ENCODE data around the gene TMEM135.
"Not testable (repeated sequence)": the region's sequence is repeated elsewhere in the genome, so short reads cannot be mapped to it uniquely, and the experiment has no call there.

TMEM135 gene

GRCh38 chr11:87020764-87021365 is 16.9 kb upstream of the TMEM135 start:
- no peak for DNase-seq

GRCh38 chr11:87022254-87022653 is 15.5 kb upstream of the TMEM135 start:
- no peak for DNase-seq

- DNase-seq, result no peak
These were observed 15.0 kb upstream of the TMEM135 start for GRCh38 chr11:87022738-87023137.

- not testable (repeated sequence) for DNase-seq
These were observed 11.3 kb upstream of the TMEM135 start for GRCh38 chr11:87026415-87026814.

- peak in 1 of 2 donors; percentile 24 for DNase-seq
These were observed 7.2 kb upstream of the TMEM135 start for GRCh38 chr11:87030458-87031054.

GRCh38 chr11:87031433-87032170 is 6.1 kb upstream of the TMEM135 start:
- no peak for DNase-seq

GRCh38 chr11:87033561-87033960 is 4.2 kb upstream of the TMEM135 start:
- no peak for DNase-seq

GRCh38 chr11:87035976-87036583 is 1.7 kb upstream of the TMEM135 start:
- DNase-seq, result peak in 1 of 2 donors; percentile 16

- DNase-seq, result no peak
These were observed 831 bp upstream of the TMEM135 start for GRCh38 chr11:87036756-87037449.

- peak in 1 of 2 donors; percentile 15 for DNase-seq
These were observed 672 bp downstream of the TMEM135 start for GRCh38 chr11:87038235-87038977.

GRCh38 chr11:87039371-87039770 is 1.6 kb downstream of the TMEM135 start:
- no peak for DNase-seq

GRCh38 chr11:87043894-87044293 is 6.2 kb downstream of the TMEM135 start:
- no peak for DNase-seq

GRCh38 chr11:87046824-87047223 is 9.1 kb downstream of the TMEM135 start:
- DNase-seq, result no peak

GRCh38 chr11:87056091-87056490 is 18.4 kb downstream of the TMEM135 start:
- no peak for DNase-seq

GRCh38 chr11:87057749-87058148 is 20.0 kb downstream of the TMEM135 start:
- no peak for DNase-seq

GRCh38 chr11:87059596-87060390 is 22.1 kb downstream of the TMEM135 start:
- DNase-seq, result no peak

- no peak for DNase-seq
These were observed 24.0 kb downstream of the TMEM135 start for GRCh38 chr11:87061766-87062165.

GRCh38 chr11:87063982-87064381 is 26.2 kb downstream of the TMEM135 start:
- no peak for DNase-seq

- no peak for DNase-seq
These were observed 35.1 kb downstream of the TMEM135 start for GRCh38 chr11:87072787-87073186.

- no peak for DNase-seq
These were observed 38.6 kb downstream of the TMEM135 start for GRCh38 chr11:87076260-87076783.

GRCh38 chr11:87076874-87077429 is 39.2 kb downstream of the TMEM135 start:
- no peak for DNase-seq

Data from CD4-positive, alpha-beta T cell treated with Interferon alpha-2 for 1 hour (primary cell).